Esophagus muscularis mucosa (tissue), 3 donors: Measurements from ENCODE around the gene LRRC47.

Source experiments
- POLR2A ChIP-seq: fragments of 450-650 bp; IDR thresholded peaks from one replicate; pipeline ENCODE4 v1.6.1; 2017; ENCODE audit warnings: antibody characterized with exemption, moderate library complexity, mild to moderate bottlenecking, low read depth
- POLR2AphosphoS5 ChIP-seq, 2 donors: sonication (generic); formaldehyde crosslinking; IDR thresholded peaks; one replicate each; pipeline ENCODE4 v1.6.1; 2017; ENCODE audit warnings: antibody characterized with exemption in 2 of 2
- TF ChIP-seq, protein P1 (sequence below), 3 experiments: fragments of 200-600 bp in 2 of 3; fragments of 450-650 bp in 1 of 3; sonication (generic) in 2 of 3; IDR thresholded peaks; one replicate each; pipeline ENCODE4 v1.5.1; 2017 to 2019; ENCODE audit warnings: antibody characterized with exemption in 3 of 3, mild to moderate bottlenecking in 2 of 3, moderate library complexity in 1 of 3

DNA sequence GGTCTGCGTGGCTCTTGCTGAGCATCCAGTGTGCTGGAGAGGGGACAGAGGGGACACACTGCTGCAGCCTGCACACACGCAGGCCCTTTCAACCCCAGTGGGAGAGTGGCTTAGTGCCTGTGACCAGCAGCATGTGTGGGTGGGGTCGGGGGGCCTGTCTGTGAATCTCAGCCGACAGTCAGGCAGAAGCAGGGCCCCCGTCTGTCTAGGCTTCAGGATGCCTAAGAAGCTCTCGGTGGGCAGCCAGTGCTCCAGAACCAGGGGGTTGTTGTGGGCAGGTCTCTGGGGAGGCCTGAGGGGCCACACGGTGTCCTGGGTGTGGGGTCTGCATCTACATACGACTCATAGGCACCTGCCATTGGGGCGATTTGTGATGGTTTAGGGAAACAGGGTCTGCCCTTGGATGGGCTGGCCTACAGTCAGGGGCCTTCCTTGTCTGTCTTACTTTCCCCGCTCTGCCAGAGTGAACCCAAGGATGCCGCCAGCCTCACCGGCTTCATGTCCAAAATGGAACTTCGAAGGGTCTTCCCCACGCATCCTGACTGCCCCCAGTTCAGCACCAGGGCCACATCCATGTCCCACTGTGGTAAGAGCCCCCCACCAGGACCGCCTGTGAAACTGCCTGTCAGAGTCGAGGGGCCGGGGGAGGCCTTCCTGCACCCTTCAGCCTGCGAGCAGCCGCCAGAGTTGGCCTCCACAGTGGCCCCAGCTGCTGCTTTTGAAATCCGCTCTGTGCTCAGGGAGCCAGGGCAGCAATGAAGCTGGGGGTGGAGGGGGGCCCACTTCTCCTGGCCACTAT, 42.4 kb downstream of the LRRC47 start:
- TF ChIP-seq, protein P1, sequence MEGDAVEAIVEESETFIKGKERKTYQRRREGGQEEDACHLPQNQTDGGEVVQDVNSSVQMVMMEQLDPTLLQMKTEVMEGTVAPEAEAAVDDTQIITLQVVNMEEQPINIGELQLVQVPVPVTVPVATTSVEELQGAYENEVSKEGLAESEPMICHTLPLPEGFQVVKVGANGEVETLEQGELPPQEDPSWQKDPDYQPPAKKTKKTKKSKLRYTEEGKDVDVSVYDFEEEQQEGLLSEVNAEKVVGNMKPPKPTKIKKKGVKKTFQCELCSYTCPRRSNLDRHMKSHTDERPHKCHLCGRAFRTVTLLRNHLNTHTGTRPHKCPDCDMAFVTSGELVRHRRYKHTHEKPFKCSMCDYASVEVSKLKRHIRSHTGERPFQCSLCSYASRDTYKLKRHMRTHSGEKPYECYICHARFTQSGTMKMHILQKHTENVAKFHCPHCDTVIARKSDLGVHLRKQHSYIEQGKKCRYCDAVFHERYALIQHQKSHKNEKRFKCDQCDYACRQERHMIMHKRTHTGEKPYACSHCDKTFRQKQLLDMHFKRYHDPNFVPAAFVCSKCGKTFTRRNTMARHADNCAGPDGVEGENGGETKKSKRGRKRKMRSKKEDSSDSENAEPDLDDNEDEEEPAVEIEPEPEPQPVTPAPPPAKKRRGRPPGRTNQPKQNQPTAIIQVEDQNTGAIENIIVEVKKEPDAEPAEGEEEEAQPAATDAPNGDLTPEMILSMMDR (IDR thresholded peaks at IDR 0.05), result no peak
- TF ChIP-seq POLR2A (no peak), POLR2AphosphoS5 (IDR thresholded peaks at IDR 0.05) (no peak)
